Suprapubic skin (tissue), 4 donors: ENCODE measurements around the gene TRAPPC10. TPM values are rescaled to one million over a fixed set of nuclear protein-coding genes. Genes with fewer than 3 reads are reported as not detected.

Experiments used
- DNase-seq, 2 donors: peaks; one replicate each; pipeline ENCODE4 v3.0.0-alpha.2; 2019; ENCODE audit warnings: low spot score in 2 of 2
- H3K27ac ChIP-seq: fragments of 200-600 bp; sonication (generic); one replicate; pipeline ENCODE4 v1.5.1; 2019
- H3K27me3 ChIP-seq: fragments of 200-600 bp; sonication (generic); one replicate; pipeline ENCODE4 v1.5.1; 2019
- H3K36me3 ChIP-seq: fragments of 200-600 bp; sonication (generic); one replicate; pipeline ENCODE4 v1.5.1; 2019
- H3K4me1 ChIP-seq: fragments of 200-600 bp; sonication (generic); one replicate; pipeline ENCODE4 v1.5.1; 2019
- H3K4me3 ChIP-seq: fragments of 200-600 bp; sonication (generic); one replicate; pipeline ENCODE4 v1.5.1; 2019; ENCODE audit warnings: mild to moderate bottlenecking
- H3K9me3 ChIP-seq: fragments of 200-600 bp; sonication (generic); one replicate; pipeline ENCODE4 v1.5.1; 2019
- CTCF ChIP-seq, 2 donors: fragments of 200-600 bp in 1 of 2; fragments of 450-650 bp in 1 of 2; sonication (generic) in 1 of 2; IDR thresholded peaks; one replicate each; pipeline ENCODE4 v1.5.1; 2016 to 2019; ENCODE audit warnings: antibody characterized with exemption in 2 of 2, mild to moderate bottlenecking in 1 of 2, moderate library complexity in 1 of 2
- EP300 ChIP-seq: sonication (generic); formaldehyde crosslinking; IDR thresholded peaks from one replicate; pipeline ENCODE4 v1.6.1; 2017; ENCODE audit warnings: antibody characterized with exemption
- POLR2A ChIP-seq, 2 donors: fragments of 450-650 bp; IDR thresholded peaks; one replicate each; pipeline ENCODE4 v1.6.1; 2017; ENCODE audit warnings: antibody characterized with exemption in 2 of 2, mild to moderate bottlenecking in 2 of 2, moderate library complexity in 2 of 2
- POLR2AphosphoS5 ChIP-seq, 3 donors: sonication (generic); formaldehyde crosslinking; IDR thresholded peaks; one replicate each; pipeline ENCODE4 v1.6.1; 2017; ENCODE audit warnings: antibody characterized with exemption in 3 of 3
- WGBS: methylation state at CpG from one replicate; pipeline ENCODE4 v1.1.5; 2018; 5-methylcytosine and 5-hydroxymethylcytosine counted together
- total RNA-seq, 4 donors: library from RNA; depleted of rRNA; stranded (reverse); fragments of >200 nt; gene quantifications; one replicate each; pipeline ENCODE4 v1.1.0, GENCODE V29; 2016

Gene TRAPPC10
- total RNA-seq, 4 donors from 2014 or later, result 31.0 to 51.8 (median 43.0) TPM

DNA sequence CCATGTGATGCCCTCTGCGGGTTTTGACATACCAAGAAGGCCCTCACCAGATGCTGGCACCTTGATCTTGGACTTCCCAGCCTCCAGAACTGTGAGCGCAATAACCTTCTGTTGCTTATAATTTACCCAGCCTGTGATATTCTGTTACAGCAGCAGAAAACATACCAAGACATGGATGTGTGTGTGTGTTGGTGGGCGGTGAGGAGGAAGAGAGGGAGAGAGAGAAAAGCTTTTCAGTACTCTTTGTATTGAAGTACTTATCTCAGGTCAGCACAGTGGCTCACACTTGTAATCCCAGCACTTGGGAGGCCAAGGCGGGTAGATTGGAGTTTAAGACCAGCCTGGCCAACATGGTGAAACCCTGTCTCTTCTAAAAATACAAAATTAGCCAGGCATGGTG, 23.1 kb downstream of the TRAPPC10 start:
- Histone ChIP-seq H3K4me3 (no peak overlapping the region), H3K36me3 (peaks cover 63% of the 10 kb centered on the region), H3K27ac (no peak overlapping the region), H3K9me3 (no peaks in the 10 kb centered on the region), H3K27me3 (no peaks in the 10 kb centered on the region), H3K4me1 (no peaks in the 10 kb centered on the region)
- WGBS, result 97% methylated on average over 4 of the region's 4 CpGs
- no peak for DNase-seq
- TF ChIP-seq POLR2AphosphoS5 (IDR thresholded peaks at IDR 0.05), result no peak
- no peak for TF ChIP-seq CTCF (IDR thresholded peaks at IDR 0.05)
- TF ChIP-seq POLR2A (IDR thresholded peaks at IDR 0.05), result no peak
- no peak for TF ChIP-seq EP300

- DNase-seq, result no peak
- 95% methylated on average over 14 of the region's 14 CpGs for WGBS
- Histone ChIP-seq H3K27me3 (no peaks in the 10 kb centered on the region), H3K27ac (no peak overlapping the region), H3K9me3 (no peaks in the 10 kb centered on the region), H3K36me3 (peaks cover 57% of the 10 kb centered on the region), H3K4me3 (no peak overlapping the region), H3K4me1 (no peaks in the 10 kb centered on the region)
- TF ChIP-seq CTCF (IDR thresholded peaks at IDR 0.05), result no peak
- no peak for TF ChIP-seq EP300
- no peak for TF ChIP-seq POLR2AphosphoS5 (IDR thresholded peaks at IDR 0.05)
- TF ChIP-seq POLR2A (IDR thresholded peaks at IDR 0.05), result no peak
Observed at GRCh38 chr21:44038063-44038462, 26.0 kb downstream of the TRAPPC10 start.

- no peak overlapping the region for H3K4me3 ChIP-seq
- H3K27me3 ChIP-seq, result no peaks in the 10 kb centered on the region
- no peaks in the 10 kb centered on the region for H3K9me3 ChIP-seq
- no peaks in the 10 kb centered on the region for H3K4me1 ChIP-seq
- TF ChIP-seq CTCF (IDR thresholded peaks at IDR 0.05) (no peak), EP300 (no peak), POLR2AphosphoS5 (IDR thresholded peaks at IDR 0.05) (no peak), POLR2A (IDR thresholded peaks at IDR 0.05) (no peak)
- 89% methylated on average over 5 of the region's 5 CpGs for WGBS
- no peak for DNase-seq
- peaks cover 42% of the 10 kb centered on the region for H3K36me3 ChIP-seq
- H3K27ac ChIP-seq, result no peak overlapping the region
Observed at GRCh38 chr21:44039828-44040227, 27.7 kb downstream of the TRAPPC10 start.

DNA sequence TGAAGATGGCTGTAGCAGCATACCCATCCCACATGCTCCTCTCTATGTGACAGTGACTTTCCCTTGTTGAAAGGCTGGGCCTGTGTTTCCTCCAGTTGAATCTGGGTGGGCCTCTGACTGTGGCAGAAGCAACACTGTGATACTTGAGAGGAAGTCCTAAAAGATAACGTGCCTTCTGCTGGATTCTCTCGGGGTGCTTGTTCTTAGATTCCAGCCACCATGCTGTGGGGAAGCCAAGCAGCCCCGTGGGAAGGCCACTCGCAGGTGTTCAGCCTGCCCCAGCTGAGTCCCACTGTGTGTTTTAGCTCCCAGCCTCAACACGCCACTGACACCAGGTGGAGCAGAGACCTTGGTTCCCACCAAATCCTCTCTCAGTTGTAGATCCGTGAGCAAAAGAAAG, 31.5 kb downstream of the TRAPPC10 start:
- TF ChIP-seq EP300 (no peak), CTCF (IDR thresholded peaks at IDR 0.05) (no peak), POLR2A (IDR thresholded peaks at IDR 0.05) (no peak), POLR2AphosphoS5 (IDR thresholded peaks at IDR 0.05) (no peak)
- Histone ChIP-seq H3K27me3 (no peaks in the 10 kb centered on the region), H3K36me3 (peaks cover 18% of the 10 kb centered on the region), H3K4me1 (peaks cover 3% of the 10 kb centered on the region), H3K27ac (no peak overlapping the region), H3K4me3 (no peak overlapping the region), H3K9me3 (no peaks in the 10 kb centered on the region)
- 95% methylated on average over 6 of the region's 6 CpGs for WGBS
- DNase-seq, result peak in 1 of 2 donors; percentile 62

- no peaks in the 10 kb centered on the region for H3K9me3 ChIP-seq
- no peaks in the 10 kb centered on the region for H3K27me3 ChIP-seq
- WGBS, result 98% methylated on average over 12 of the region's 18 CpGs
- TF ChIP-seq EP300 (no peak), POLR2AphosphoS5 (IDR thresholded peaks at IDR 0.05) (no peak), POLR2A (IDR thresholded peaks at IDR 0.05) (no peak), CTCF (IDR thresholded peaks at IDR 0.05) (no peak)
- no peak overlapping the region for H3K27ac ChIP-seq
- peaks cover 5% of the 10 kb centered on the region for H3K36me3 ChIP-seq
- peaks cover 3% of the 10 kb centered on the region for H3K4me1 ChIP-seq
- H3K4me3 ChIP-seq, result no peak overlapping the region
- peak in 1 of 2 donors; percentile 52 for DNase-seq
Observed at GRCh38 chr21:44046734-44047133, 34.6 kb downstream of the TRAPPC10 start.
